GM21786 (cell line): ENCODE results near the gene RAB3B.
"Not testable (repeated sequence)": the region's sequence is repeated elsewhere in the genome, so short reads cannot be mapped to it uniquely, and the experiment has no call there.

Source experiments
- ATAC-seq: cut with Tn5 transposase; IDR thresholded peaks from one replicate; pipeline ENCODE4 v1.9.1; 2021; ENCODE audit not compliant: unreplicated experiment

Gene RAB3B

GRCh38 chr1:51875836-51876235 lies 114.7 kb downstream of the RAB3B start:
- ATAC-seq, result no peak

- ATAC-seq, result no peak
These were observed 115.2 kb downstream of the RAB3B start for GRCh38 chr1:51875291-51875772.

- not testable (repeated sequence) for ATAC-seq
These were observed 117.2 kb downstream of the RAB3B start for GRCh38 chr1:51873270-51873669.

GRCh38 chr1:51871351-51871975 lies 119.0 kb downstream of the RAB3B start:
- ATAC-seq, result peak; percentile 55

- no peak for ATAC-seq
These were observed 119.7 kb downstream of the RAB3B start for GRCh38 chr1:51870603-51871350.

- no peak for ATAC-seq
These were observed 122.8 kb downstream of the RAB3B start for GRCh38 chr1:51867479-51868232.

GRCh38 chr1:51863384-51863783 lies 127.1 kb downstream of the RAB3B start:
- ATAC-seq, result peak; percentile 71

- no peak for ATAC-seq
These were observed 128.8 kb downstream of the RAB3B start for GRCh38 chr1:51861669-51862068.

GRCh38 chr1:51859735-51860134 lies 130.8 kb downstream of the RAB3B start:
- ATAC-seq, result no peak

GRCh38 chr1:51859333-51859732 lies 131.2 kb downstream of the RAB3B start:
- no peak for ATAC-seq

GRCh38 chr1:51858892-51859291 lies 131.6 kb downstream of the RAB3B start:
- no peak for ATAC-seq
